ENCODE results near the gene TMEM151A.
"Not testable (repeated sequence)": the region's sequence is repeated elsewhere in the genome, so short reads cannot be mapped to it uniquely, and the experiment has no call there.

TMEM151A gene

DNA sequence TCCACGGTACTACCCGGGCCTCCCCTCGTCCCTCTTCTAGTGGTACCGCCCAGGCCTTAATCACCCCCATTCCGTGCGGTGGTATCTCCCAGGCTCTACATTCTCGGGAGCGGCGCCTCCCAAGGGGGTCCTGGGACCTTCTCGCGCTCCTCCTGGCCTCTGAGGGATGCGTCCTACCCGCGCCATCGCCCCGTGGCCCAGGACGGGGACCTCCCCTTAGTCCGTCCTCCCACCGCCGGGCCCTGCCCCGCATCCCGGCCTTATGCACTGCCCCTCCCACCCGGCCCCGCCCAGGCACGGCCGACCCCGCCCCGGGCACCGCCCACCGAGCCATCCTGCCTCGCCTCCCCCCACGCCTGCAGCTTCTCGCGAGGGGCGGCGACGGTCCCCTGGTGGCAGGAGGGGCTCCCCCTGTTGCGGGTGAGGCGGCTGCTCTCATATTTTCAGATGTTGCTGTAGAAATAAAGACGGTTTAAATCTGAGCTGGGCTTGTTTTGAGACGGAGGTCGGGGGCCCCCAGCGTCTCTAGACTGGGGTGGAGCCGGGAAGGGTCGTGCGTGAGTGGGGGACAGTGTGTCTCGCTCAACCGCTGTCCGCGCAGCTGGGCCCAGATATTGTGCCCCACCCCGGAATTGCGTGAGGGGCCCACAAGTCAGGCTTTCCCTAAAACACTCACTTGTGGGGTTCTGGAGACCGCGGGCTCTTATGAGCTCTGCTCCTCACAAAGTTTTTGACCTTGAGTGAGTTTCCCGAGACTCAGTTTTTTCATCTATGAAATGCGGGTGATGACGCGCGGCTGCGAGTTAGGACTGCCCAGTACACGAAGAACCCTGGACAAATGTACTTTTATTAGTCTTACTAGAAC, 24.1 kb upstream of the TMEM151A start:
- DNase-seq = peak; percentile 83

GRCh38 chr11:66268244-66268951, 23.3 kb upstream of the TMEM151A start, which contains the start of gene RAB1B:
Gene RAB1B, plus strand, starts transcription at chr11:66268639. Its CDS starts 41 bp downstream, at chr11:66268680.
- peak; percentile 99 for DNase-seq

- DNase-seq = no peak
These were observed 22.5 kb upstream of the TMEM151A start for GRCh38 chr11:66268952-66269905.

- no peak for DNase-seq
These were observed 19.9 kb upstream of the TMEM151A start for GRCh38 chr11:66271816-66272215.

DNA sequence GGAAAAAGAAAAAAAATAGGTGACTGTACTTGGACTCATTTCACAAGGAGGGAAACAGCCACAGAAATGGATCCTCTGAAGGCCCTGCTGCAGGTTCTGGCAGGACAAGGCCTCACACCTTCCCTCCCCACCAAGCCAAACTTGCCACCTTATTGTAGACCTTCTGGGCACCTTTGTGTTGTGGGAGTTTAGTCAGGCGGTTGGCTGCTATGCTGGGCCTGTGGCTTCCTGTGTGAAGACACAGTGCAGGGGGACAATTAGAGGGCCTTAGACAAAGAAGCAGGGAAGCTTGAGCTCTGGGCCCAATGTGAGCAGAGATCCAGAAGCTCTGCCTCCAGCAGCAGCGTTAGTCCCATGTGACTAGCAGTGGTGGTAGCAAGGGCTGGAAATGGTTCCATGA, 19.1 kb upstream of the TMEM151A start:
- no peak for DNase-seq

GRCh38 chr11:66274219-66274618, 17.5 kb upstream of the TMEM151A start:
- DNase-seq = no peak

- DNase-seq = no peak
These were observed 16.3 kb upstream of the TMEM151A start for GRCh38 chr11:66275396-66275795.

DNA sequence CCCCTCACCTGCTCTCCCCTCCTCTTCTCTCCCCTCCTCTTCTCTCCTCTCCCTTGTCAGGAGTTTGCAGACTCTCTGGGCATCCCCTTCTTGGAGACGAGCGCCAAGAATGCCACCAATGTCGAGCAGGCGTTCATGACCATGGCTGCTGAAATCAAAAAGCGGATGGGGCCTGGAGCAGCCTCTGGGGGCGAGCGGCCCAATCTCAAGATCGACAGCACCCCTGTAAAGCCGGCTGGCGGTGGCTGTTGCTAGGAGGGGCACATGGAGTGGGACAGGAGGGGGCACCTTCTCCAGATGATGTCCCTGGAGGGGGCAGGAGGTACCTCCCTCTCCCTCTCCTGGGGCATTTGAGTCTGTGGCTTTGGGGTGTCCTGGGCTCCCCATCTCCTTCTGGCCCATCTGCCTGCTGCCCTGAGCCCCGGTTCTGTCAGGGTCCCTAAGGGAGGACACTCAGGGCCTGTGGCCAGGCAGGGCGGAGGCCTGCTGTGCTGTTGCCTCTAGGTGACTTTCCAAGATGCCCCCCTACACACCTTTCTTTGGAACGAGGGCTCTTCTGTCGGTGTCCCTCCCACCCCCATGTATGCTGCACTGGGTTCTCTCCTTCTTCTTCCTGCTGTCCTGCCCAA, 15.6 kb upstream of the TMEM151A start:
- no peak for DNase-seq

GRCh38 chr11:66276619-66277018, 15.1 kb upstream of the TMEM151A start:
- DNase-seq = not testable (repeated sequence)

GRCh38 chr11:66277064-66277463, 14.6 kb upstream of the TMEM151A start:
- not testable (repeated sequence) for DNase-seq

- DNase-seq = no peak
These were observed 14.0 kb upstream of the TMEM151A start, which contains the start of gene CNIH2 for GRCh38 chr11:66277471-66278362. Gene CNIH2, plus strand, starts transcription at chr11:66278175. Its CDS starts 282 bp downstream, at chr11:66278457.

GRCh38 chr11:66278363-66279091, 13.2 kb upstream of the TMEM151A start:
- DNase-seq = no peak

GRCh38 chr11:66279092-66279734, 12.5 kb upstream of the TMEM151A start:
- no peak for DNase-seq

- no peak for DNase-seq
These were observed 11.3 kb upstream of the TMEM151A start for GRCh38 chr11:66280428-66280827.

DNA sequence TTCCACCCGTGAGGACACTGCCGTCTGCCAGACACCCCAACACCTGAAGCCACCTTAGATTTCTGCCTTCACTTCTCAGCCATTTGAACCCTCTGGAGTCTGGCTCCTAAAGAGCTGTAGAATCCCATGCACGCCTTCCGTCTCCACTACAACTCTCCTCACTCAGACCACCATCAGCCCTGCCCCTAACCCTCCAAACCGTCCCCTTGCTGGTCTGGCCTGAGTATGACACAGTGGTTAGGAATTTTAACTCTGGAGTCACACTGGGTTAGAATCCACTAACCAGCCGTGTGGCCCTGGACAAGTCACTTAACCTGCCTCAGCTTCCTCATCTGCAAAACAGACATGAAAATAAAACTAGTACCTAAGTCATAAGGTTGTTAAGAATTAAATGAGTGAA, 10.7 kb upstream of the TMEM151A start:
- no peak for DNase-seq

GRCh38 chr11:66281776-66282467, 9.8 kb upstream of the TMEM151A start:
- no peak for DNase-seq

GRCh38 chr11:66282468-66283455, 8.9 kb upstream of the TMEM151A start:
- DNase-seq = peak; percentile 93
